ENCODE results near the gene FGF18.

DNA sequence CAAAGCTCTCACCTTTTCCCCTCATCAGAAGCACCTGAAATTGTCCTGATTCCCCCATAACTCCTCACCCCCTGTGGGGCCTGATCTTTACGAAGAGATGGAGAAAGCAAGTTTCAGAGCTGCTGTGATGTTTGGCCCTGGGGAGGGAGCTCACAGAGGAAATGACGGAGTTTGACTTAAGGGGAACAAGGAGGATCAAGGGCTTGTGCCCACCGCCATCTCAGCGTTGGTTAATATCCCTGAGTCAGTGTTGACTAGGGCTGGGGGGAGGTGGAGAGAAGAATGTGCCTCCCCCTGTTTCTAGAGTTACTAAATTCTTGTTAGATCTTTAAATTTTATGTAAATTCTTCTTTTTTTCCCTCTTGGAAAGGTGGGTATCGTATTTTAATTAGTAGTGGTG is 27.8 kb downstream of the FGF18 start:
- TF ChIP-seq EZH2phosphoT487 (IDR thresholded peaks at IDR 0.05; ENCODE audit: low read depth), result no peak
- TF ChIP-seq, protein P1, sequence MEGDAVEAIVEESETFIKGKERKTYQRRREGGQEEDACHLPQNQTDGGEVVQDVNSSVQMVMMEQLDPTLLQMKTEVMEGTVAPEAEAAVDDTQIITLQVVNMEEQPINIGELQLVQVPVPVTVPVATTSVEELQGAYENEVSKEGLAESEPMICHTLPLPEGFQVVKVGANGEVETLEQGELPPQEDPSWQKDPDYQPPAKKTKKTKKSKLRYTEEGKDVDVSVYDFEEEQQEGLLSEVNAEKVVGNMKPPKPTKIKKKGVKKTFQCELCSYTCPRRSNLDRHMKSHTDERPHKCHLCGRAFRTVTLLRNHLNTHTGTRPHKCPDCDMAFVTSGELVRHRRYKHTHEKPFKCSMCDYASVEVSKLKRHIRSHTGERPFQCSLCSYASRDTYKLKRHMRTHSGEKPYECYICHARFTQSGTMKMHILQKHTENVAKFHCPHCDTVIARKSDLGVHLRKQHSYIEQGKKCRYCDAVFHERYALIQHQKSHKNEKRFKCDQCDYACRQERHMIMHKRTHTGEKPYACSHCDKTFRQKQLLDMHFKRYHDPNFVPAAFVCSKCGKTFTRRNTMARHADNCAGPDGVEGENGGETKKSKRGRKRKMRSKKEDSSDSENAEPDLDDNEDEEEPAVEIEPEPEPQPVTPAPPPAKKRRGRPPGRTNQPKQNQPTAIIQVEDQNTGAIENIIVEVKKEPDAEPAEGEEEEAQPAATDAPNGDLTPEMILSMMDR (IDR thresholded peaks at IDR 0.05; ENCODE audit: low read depth, low read length), result no peak
